ENCODE measurements around the gene DNAJC9.
"Not testable (repeated sequence)": the region's sequence is repeated elsewhere in the genome, so short reads cannot be mapped to it uniquely, and the experiment has no call there.

The DNAJC9 gene

GRCh38 chr10:73246646-73247508 is at the start of gene DNAJC9:
DNAJC9 (minus strand) TSS chr10:73247255; CDS start chr10:73247189, 66 bp downstream.
- DNase-seq (ENCODE audit: low read depth), result peak; percentile 68

- DNase-seq (ENCODE audit: low read depth), result no peak
These were observed 46.4 kb upstream of the DNAJC9 start for GRCh38 chr10:73293461-73293860.

GRCh38 chr10:73289958-73290357 is 42.9 kb upstream of the DNAJC9 start:
- DNase-seq (ENCODE audit: low read depth), result no peak

- no peak for DNase-seq (ENCODE audit: low read depth)
These were observed 40.4 kb upstream of the DNAJC9 start for GRCh38 chr10:73287441-73287840.

GRCh38 chr10:73281097-73281496 is 34.0 kb upstream of the DNAJC9 start:
- no peak for DNase-seq (ENCODE audit: low read depth)

GRCh38 chr10:73264423-73264822 is 17.4 kb upstream of the DNAJC9 start:
- no peak for DNase-seq (ENCODE audit: low read depth)

- DNase-seq (ENCODE audit: low read depth), result no peak
These were observed 16.8 kb upstream of the DNAJC9 start for GRCh38 chr10:73263693-73264347.

- no peak for DNase-seq (ENCODE audit: low read depth)
These were observed 16.0 kb upstream of the DNAJC9 start for GRCh38 chr10:73262880-73263555.

- peak; percentile 46 for DNase-seq (ENCODE audit: low read depth)
These were observed 15.2 kb upstream of the DNAJC9 start for GRCh38 chr10:73262105-73262730.

GRCh38 chr10:73261362-73261995 is 14.4 kb upstream of the DNAJC9 start:
- DNase-seq (ENCODE audit: low read depth), result no peak

GRCh38 chr10:73258612-73259011 is 11.6 kb upstream of the DNAJC9 start:
- not testable (repeated sequence) for DNase-seq (ENCODE audit: low read depth)

- DNase-seq (ENCODE audit: low read depth), result no peak
These were observed 6.1 kb upstream of the DNAJC9 start for GRCh38 chr10:73253225-73253555.

GRCh38 chr10:73252445-73253224 is 5.6 kb upstream of the DNAJC9 start, which contains the start of gene MRPS16:
MRPS16 (minus strand) TSS chr10:73252644; CDS start chr10:73252482, 162 bp downstream.
- DNase-seq (ENCODE audit: low read depth), result peak; percentile 90

- DNase-seq (ENCODE audit: low read depth), result no peak
These were observed 4.8 kb upstream of the DNAJC9 start for GRCh38 chr10:73251683-73252444.

- DNase-seq (ENCODE audit: low read depth), result no peak
These were observed 1.2 kb upstream of the DNAJC9 start for GRCh38 chr10:73248259-73248724.

- DNase-seq (ENCODE audit: low read depth), result no peak
These were observed 629 bp upstream of the DNAJC9 start for GRCh38 chr10:73247509-73248258.

- no peak for DNase-seq (ENCODE audit: low read depth)
These were observed 771 bp downstream of the DNAJC9 start for GRCh38 chr10:73246322-73246645.

GRCh38 chr10:73244866-73245477 is 2.1 kb downstream of the DNAJC9 start:
- no peak for DNase-seq (ENCODE audit: low read depth)

GRCh38 chr10:73239908-73240307 is 7.1 kb downstream of the DNAJC9 start:
- no peak for DNase-seq (ENCODE audit: low read depth)
